ENCODE measurements around the gene MPL.

DNA sequence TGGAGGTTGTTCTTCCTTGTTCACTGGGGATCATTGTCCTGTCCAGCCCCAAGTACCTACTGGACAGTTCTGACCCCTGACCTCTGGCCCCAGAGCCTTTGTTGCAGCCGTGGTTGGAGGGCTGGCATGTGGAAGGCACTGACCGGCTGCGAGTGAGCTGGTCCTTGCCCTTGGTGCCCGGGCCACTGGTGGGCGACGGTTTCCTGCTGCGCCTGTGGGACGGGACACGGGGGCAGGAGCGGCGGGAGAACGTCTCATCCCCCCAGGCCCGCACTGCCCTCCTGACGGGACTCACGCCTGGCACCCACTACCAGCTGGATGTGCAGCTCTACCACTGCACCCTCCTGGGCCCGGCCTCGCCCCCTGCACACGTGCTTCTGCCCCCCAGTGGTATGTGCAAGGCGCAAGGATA is 25.4 kb upstream of the MPL start:
- TF ChIP-seq, protein P1, sequence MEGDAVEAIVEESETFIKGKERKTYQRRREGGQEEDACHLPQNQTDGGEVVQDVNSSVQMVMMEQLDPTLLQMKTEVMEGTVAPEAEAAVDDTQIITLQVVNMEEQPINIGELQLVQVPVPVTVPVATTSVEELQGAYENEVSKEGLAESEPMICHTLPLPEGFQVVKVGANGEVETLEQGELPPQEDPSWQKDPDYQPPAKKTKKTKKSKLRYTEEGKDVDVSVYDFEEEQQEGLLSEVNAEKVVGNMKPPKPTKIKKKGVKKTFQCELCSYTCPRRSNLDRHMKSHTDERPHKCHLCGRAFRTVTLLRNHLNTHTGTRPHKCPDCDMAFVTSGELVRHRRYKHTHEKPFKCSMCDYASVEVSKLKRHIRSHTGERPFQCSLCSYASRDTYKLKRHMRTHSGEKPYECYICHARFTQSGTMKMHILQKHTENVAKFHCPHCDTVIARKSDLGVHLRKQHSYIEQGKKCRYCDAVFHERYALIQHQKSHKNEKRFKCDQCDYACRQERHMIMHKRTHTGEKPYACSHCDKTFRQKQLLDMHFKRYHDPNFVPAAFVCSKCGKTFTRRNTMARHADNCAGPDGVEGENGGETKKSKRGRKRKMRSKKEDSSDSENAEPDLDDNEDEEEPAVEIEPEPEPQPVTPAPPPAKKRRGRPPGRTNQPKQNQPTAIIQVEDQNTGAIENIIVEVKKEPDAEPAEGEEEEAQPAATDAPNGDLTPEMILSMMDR (conservative IDR thresholded peaks at IDR 0.05; ENCODE audit: low read depth, low read length), result no peak
- TF ChIP-seq EZH2 (IDR thresholded peaks at IDR 0.05; ENCODE audit: borderline replicate concordance, low read depth, low read length, poor library complexity, severe bottlenecking), result no peak

All from A673 (cell line).